Measurements from ENCODE around the gene WBP2. TPM values are rescaled to one million over a fixed set of nuclear protein-coding genes. Genes with fewer than 3 reads are reported as not detected.

The WBP2 gene
- total and polyA plus RNA-seq, 4 donors, result 67.2 to 195 (median 135) TPM

DNA sequence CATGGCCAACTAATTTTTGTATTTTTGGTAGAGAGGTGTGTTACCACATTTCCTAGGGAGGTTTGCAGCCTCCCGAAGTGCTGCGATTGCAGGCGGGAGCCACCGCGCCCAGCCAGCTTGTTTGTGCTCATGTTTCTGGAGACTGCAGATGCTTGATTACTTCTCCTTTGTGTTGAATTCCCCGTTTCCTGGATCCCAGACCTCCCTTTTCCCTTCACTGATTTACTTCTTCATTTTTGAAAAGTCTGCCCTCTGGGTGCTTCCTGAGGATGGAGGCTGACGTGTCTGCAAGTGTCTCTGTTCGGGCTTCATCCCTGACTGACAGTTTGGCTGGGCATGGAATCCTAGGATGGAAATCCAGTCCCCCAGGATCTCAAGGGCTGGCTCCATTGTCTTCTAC lies 30.3 kb upstream of the WBP2 start:
- no peak for ATAC-seq (ENCODE audit: insufficient read depth, low FRiP score)
- Histone ChIP-seq H3K36me3 (ENCODE audit: control insufficient read depth in 4 of 4, insufficient read depth in 4 of 4, low read length in 4 of 4) (peaks cover 0 to 7% (median 0%) of the 10 kb centered on the region in 4 donors), H3K27ac (ENCODE audit: low read depth in 1 of 2, low read length in 1 of 2) (no peak overlapping the region), H3K27me3 (ENCODE audit: control insufficient read depth in 3 of 3, insufficient read depth in 3 of 3, low read length in 2 of 3) (no peaks in the 10 kb centered on the region), H3K9ac (ENCODE audit: insufficient read depth in 1 of 2, low read length in 2 of 2) (no peak overlapping the region), H3K4me1 (ENCODE audit: control insufficient read depth in 5 of 5, insufficient read depth in 5 of 5, low read length in 5 of 5) (no peaks in the 10 kb centered on the region), H3K4me3 (no peak overlapping the region), H3K9me3 (ENCODE audit: control insufficient read depth in 4 of 4, insufficient read depth in 3 of 4, low read length in 3 of 4) (no peaks in the 10 kb centered on the region)
- TF ChIP-seq, protein P1, sequence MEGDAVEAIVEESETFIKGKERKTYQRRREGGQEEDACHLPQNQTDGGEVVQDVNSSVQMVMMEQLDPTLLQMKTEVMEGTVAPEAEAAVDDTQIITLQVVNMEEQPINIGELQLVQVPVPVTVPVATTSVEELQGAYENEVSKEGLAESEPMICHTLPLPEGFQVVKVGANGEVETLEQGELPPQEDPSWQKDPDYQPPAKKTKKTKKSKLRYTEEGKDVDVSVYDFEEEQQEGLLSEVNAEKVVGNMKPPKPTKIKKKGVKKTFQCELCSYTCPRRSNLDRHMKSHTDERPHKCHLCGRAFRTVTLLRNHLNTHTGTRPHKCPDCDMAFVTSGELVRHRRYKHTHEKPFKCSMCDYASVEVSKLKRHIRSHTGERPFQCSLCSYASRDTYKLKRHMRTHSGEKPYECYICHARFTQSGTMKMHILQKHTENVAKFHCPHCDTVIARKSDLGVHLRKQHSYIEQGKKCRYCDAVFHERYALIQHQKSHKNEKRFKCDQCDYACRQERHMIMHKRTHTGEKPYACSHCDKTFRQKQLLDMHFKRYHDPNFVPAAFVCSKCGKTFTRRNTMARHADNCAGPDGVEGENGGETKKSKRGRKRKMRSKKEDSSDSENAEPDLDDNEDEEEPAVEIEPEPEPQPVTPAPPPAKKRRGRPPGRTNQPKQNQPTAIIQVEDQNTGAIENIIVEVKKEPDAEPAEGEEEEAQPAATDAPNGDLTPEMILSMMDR (IDR thresholded peaks at IDR 0.05; ENCODE audit: control extremely low read depth, extremely low read depth), result no peak
- 30 to 46% methylated on average over 8 of the region's 8 CpGs for WGBS, 2 donors
- no peak for DNase-seq

DNA sequence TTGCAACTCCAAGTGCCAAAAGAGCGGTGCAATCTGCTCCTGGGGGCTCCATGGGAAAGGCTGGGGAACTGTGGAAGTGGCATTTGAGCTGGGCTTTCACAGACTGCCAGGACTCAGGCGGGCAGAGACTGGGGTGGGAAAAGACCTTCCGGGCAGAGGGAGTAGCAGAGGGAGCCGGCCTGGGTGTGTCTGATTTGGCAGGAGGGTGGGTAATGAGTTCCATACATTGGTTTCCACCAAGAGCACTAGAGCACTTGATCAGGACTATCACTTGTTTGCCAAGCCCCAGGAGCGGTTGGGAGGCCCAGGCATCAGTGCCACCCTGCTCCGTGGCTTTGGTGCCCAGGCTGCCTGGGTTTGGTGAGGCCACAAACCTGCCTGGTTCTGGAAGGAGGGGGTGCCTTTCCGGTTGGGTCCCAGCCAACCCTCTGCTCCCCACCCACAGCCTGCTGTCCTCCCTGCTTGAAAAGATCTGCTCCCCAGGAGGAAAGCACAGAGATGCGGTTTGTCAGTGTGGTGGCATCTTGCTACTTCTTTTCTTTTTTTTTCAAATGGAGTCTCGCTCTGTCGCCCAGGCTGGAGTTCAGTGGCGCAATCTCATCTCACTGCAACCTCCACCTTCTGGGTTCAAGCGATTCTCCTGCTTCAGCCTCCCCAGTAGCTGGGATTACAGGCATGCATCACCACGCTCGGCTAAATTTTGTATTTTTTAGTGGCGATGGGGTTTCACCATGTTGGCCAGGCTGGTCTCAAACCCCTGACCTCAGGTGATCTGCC lies 26.7 kb upstream of the WBP2 start:
- H3K9ac ChIP-seq (ENCODE audit: insufficient read depth in 1 of 2, low read length in 2 of 2), result no peak overlapping the region

DNA sequence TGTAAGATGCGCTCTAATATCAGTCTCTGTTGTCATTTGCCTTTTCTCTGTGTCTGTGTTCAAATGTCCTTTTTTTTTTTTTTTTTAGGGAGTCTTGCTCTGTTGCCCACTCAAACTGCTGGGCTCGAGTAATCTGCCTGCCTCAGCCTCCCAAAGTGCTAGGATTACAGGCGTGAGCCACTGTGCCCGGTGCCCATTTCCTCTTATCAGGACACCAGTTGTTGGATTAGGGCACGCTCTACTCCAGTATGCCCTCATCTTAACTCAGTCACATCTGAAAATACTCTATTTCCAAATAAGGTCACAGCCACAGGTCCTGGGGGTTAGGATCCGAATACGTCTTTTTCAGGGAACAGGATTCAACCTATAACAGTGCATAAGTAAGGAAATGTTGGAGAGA lies 25.1 kb upstream of the WBP2 start:
- DNase-seq, result no peak
- Histone ChIP-seq H3K9me3 (ENCODE audit: control insufficient read depth in 4 of 4, insufficient read depth in 3 of 4, low read length in 3 of 4) (no peaks in the 10 kb centered on the region), H3K36me3 (ENCODE audit: control insufficient read depth in 4 of 4, insufficient read depth in 4 of 4, low read length in 4 of 4) (peaks cover 0 to 7% (median 2%) of the 10 kb centered on the region in 4 donors), H3K4me3 (no peak overlapping the region), H3K27ac (ENCODE audit: low read depth in 1 of 2, low read length in 1 of 2) (no peak overlapping the region), H3K4me1 (ENCODE audit: control insufficient read depth in 5 of 5, insufficient read depth in 5 of 5, low read length in 5 of 5) (peaks cover 0 to 25% (median 13%) of the 10 kb centered on the region in 5 donors), H3K27me3 (ENCODE audit: control insufficient read depth in 3 of 3, insufficient read depth in 3 of 3, low read length in 2 of 3) (no peaks in the 10 kb centered on the region), H3K9ac (ENCODE audit: insufficient read depth in 1 of 2, low read length in 2 of 2) (no peak overlapping the region)
- 82 to 84% methylated on average over 7 of the region's 7 CpGs for WGBS, 2 donors
- TF ChIP-seq, protein P1 (IDR thresholded peaks at IDR 0.05; ENCODE audit: control extremely low read depth, extremely low read depth), result no peak
- ATAC-seq (ENCODE audit: insufficient read depth, low FRiP score), result no peak

More for the DNA sequence above, 26.7 kb upstream of the WBP2 start:
- Histone ChIP-seq H3K27ac (ENCODE audit: low read depth in 1 of 2, low read length in 1 of 2) (no peak overlapping the region), H3K36me3 (ENCODE audit: control insufficient read depth in 4 of 4, insufficient read depth in 4 of 4, low read length in 4 of 4) (peaks cover 0 to 2% (median 0%) of the 10 kb centered on the region in 4 donors), H3K4me3 (no peak overlapping the region), H3K4me1 (ENCODE audit: control insufficient read depth in 5 of 5, insufficient read depth in 5 of 5, low read length in 5 of 5) (peaks cover 0 to 12% (median 1%) of the 10 kb centered on the region in 5 donors), H3K9me3 (ENCODE audit: control insufficient read depth in 4 of 4, insufficient read depth in 3 of 4, low read length in 3 of 4) (no peaks in the 10 kb centered on the region), H3K27me3 (ENCODE audit: control insufficient read depth in 3 of 3, insufficient read depth in 3 of 3, low read length in 2 of 3) (no peaks in the 10 kb centered on the region)
- WGBS, 2 donors, result 85 to 92% methylated on average over 13 to 15 of the region's 15 CpGs
- TF ChIP-seq, protein P1 (IDR thresholded peaks at IDR 0.05; ENCODE audit: control extremely low read depth, extremely low read depth), result no peak
- DNase-seq (no peak), ATAC-seq (ENCODE audit: insufficient read depth, low FRiP score) (no peak)
